HG03097 (cell line): ENCODE measurements around the gene PDK2.

Experiments used
- ATAC-seq: cut with Tn5 transposase; IDR thresholded peaks from one replicate; pipeline ENCODE4 v1.9.1; 2021; ENCODE audit not compliant: unreplicated experiment, low FRiP score

Gene PDK2

DNA sequence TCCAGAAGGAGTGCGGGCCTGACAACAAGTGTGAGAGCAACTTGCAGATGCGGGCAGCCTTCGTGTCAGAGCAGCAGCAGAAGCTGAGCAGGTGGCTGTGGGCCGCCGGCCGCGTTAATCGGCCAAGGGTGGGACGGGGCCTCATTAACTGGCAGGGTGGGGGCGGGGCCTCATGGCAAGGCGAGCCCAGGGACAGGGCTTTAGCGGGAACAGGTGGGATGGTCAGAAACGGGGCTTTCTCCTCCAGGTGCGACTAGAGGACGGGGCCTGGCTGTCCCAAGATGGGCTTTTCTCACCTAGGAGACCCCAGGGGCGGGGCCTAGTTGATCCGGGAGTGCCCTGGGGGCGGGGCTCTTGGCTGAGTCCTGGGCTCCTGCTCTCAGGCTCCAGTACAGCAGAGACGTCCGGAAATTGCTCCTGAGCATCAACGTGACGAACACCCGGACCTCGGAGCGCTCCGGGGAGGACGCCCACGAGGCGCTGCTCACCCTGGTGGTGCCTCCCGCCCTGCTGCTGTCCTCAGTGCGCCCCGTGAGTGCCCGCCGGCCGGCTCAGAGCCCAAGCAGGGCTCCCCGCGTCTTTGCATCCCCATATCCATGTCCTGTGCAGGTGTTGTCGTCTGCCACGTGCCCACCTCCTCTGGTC is 18.4 kb upstream of the PDK2 start:
- no peak for ATAC-seq

DNA sequence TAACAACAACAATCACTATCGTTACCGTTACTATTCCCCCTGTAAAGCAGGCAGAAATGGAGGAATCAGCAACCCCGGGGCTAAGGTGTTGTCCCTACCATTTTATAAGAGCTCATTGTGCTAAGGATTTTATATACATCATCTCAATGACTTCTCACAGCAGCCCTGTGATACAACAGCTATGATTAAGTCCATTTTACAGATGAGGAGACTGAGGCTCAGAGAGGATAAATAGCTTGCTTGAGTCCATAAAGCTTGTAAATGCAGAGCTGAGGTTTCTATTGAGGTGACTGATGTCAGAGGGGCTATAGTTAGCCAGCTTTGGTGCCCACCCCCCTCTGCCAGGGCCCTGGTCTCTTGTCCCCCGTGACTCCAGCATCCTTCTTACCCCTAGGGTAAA is 16.7 kb upstream of the PDK2 start:
- ATAC-seq, result no peak

DNA sequence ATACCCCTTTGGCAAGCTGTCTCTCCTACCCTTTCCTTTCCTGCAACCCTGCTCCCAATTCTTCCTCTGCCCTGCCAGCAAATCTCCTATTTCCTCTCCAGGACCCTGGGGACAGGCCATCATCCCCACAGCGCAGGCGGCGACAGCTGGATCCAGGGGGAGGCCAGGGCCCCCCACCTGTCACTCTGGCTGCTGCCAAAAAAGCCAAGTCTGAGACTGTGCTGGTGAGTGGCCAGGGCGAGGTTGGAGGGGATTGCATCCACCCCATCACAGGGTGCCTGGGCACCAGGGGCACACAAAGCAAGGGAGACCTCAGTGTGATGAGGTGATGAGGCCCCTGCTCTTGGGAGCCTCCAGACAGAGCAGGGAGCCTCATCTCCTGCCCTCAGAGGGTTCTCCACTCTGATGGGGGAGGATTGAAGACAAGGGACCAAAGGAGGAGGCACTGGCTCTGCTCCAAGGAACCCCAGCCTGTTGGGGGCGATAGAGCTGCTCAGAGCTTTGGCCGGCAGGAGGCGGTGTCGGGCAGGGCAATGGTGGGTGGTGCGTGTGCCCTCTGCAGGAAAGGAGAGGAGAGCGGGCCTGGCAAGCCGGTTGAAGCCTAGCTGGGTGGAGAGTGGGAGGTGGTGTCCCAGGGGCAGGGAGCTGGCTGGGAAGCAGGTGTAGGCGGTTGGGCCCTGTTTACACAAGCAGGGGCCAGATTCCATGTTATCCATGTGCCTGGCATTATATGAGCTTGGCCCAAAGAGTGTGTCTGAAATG is 15.6 kb upstream of the PDK2 start:
- no peak for ATAC-seq

DNA sequence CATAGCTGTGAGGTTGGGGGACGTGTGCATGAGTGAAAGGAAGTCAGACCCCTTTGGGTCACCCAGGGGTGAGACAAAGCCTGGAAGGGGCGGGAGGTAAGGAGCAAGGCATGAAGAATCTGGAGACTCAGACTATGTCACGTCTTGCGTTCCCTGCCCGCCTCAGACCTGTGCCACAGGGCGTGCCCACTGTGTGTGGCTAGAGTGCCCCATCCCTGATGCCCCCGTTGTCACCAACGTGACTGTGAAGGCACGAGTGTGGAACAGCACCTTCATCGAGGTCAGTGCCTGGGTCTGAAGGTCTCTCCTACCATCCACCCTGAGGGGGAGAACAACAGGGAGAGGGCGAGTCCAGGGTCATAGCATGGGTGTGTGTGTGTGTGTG is 15.1 kb upstream of the PDK2 start:
- ATAC-seq, result no peak

DNA sequence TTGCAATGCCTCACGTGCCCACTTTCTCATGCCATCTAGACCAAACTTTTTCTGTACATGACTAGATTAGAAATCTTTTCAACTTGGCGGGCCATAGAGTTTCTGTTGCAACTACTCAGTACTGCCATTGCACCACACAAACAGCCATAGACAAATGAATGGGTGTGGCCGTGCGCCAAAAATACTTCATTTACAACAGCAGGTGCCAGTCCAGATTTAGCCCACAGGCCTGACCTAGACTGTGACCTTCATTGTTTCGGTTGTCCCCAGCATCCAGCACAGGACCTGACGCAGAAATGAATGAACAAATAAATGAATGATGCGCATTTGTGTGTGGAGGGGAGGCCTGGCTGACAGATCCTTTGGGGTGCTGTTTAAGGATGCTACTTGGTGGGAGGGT is 14.3 kb upstream of the PDK2 start:
- no peak for ATAC-seq

DNA sequence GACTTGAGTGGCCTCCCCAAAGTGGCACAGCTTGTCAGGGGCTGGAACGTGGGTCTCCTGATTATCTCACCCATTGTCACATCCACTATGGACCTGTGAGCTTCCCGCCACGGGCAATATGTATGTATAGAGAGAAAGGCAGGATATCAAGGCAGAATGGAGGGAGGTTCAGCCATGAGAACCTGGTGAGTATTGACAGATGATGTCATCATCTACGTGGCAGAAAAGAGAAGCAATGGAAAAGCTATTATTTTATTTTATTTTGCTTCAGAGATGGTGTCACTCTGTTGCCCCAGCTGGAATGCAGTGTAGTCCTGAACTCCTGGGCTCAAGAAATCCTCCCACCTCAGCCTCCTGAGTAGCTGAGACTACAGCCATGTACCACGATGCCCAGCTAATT is 13.4 kb upstream of the PDK2 start:
- no peak for ATAC-seq

DNA sequence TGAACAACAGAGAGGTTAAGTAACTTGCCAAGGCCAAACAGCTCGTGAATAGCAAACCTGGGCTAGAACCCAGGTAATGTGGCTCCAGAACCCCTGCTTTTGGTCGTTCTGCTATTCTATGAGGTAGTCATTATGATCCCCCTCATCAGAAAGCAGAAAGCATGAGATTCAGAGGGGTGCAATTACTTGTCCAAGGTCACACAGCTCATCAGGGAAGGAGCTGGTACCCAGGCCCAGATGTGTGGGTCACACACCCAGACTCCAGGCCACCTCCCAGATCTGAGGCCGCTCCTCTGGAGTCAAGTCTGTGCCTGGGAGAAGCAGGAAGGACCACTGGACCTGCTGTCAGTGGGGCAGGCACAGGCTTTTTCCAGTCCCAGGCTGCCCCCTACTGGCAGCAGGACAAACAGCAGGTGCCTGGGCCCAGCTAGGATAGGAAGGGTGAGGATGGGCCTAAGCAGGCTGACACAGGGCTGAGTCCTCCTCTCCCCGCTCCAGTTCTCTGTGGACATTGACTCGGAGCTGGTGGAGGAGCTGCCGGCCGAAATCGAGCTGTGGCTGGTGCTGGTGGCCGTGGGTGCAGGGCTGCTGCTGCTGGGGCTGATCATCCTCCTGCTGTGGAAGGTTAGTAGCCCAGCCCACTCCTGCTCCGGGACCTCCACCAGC is 7.8 kb upstream of the PDK2 start:
- no peak for ATAC-seq

DNA sequence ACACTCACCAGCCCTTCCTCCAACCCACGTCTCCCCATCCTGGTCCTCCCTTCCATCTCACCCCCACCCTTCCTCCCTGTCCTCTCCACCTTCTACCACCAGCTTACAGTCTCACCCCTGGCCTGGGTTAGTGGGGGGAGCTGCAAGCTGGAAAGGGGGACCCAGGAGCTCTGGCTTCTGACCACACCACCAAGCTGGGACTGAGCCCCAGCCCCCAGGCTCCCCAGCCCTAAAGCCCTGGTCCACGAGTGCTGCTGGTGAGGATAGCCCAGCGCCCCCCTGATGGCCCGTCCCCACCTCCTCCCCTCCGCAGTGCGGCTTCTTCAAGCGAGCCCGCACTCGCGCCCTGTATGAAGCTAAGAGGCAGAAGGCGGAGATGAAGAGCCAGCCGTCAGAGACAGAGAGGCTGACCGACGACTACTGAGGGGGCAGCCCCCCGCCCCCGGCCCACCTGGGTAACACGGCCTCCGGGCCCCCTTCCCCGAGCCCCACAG is 7.2 kb upstream of the PDK2 start:
- no peak for ATAC-seq

DNA sequence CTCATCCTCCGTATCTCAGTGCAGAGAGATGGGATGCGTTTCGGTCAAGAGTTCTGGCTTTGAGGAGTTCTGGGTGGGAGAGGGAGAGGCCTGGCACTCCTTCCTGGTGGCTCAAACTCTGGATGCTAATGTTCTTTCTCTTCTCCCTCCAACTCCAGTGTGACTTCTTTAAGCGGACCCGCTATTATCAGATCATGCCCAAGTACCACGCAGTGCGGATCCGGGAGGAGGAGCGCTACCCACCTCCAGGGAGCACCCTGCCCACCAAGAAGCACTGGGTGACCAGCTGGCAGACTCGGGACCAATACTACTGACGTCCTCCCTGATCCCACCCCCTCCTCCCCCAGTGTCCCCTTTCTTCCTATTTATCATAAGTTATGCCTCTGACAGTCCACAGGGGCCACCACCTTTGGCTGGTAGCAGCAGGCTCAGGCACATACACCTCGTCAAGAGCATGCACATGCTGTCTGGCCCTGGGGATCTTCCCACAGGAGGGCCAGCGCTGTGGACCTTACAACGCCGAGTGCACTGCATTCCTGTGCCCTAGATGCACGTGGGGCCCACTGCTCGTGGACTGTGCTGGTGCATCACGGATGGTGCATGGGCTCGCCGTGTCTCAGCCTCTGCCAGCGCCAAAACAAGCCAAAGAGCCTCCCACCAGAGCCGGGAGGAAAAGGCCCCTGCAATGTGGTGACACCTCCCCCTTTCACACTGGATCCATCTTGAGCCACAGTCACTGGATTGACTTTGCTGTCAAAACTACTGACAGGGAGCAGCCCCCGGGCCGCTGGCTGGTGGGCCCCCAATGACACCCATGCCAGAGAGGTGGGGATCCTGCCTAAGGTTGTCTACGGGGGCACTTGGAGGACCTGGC is 6.0 kb upstream of the PDK2 start:
- no peak for ATAC-seq

DNA sequence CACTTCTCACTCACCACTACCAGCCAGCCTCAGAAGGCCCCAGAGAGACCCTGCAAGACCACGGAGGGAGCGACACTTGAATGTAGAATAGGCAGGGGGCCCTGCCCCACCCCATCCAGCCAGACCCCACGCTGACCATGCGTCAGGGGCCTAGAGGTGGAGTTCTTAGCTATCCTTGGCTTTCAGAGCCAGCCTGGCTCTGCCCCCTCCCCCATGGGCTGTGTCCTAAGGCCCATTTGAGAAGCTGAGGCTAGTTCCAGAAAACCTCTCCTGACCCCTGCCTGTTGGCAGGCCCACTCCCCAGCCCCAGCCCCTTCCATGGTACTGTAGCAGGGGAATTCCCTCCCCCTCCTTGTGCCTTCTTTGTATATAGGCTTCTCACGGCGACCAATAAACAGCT is 5.1 kb upstream of the PDK2 start:
- no peak for ATAC-seq

DNA sequence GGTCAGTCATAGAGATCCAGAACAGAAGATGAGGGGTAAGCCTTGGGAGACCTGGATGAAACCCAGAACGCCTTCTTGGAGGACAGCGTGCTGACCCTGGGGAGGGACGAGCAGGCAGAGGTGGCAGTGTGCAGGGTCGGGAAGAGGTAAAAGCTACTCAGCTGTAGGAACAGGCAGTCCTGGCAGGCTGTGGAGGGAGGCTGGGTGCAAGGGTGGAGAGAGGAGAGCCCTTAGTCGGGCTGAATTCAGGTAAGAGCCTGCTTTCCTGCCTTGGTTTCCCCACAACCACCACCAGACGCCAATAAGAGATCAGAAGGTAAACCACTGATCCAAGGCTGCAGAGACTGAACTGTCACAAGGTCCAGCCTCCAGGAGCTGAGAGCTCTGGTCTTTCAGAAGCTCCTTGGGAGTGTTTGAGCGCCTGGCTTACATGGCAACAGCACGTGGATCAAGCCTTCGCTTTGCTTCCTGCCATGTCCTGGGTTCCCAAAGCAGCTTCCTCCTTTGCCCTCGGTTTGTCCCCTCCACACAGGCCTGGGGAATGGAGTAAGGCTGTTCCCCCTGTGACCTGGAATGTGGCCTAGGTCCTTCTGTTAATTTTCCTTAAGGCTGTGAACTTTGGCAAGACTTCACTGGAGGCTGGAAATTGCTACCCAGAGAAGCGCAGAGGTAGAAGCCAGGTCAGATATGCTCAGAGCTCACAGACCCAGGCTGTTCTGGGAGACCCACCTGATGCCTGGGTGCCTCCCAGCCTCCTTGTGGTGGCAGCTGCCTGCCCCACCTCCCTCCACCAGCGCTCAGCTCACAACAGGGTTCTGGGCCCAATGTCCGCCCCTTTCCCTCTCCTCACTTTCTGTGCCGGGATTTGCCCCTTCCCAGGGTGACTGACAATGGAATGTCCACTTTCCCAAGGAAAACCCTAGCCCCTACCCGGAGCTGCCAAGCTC is 3.9 kb upstream of the PDK2 start:
- no peak for ATAC-seq

DNA sequence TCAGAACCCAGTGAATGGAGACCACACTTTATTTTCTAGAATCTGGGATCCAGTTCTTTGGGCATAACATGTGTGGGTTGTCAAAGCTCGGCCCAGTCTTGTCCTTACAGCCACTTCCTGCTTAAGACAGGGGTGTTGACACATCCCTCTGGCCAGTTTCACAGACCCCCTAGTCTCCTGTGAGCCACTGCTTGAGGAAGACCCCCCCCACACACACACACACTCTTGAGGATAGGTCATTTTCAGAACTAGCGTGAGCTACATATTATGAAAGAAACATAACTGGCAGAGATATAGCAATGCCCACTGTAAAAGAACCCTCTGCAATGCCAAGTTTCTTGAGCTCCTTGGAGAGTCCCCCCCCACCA is 3.2 kb upstream of the PDK2 start:
- no peak for ATAC-seq

DNA sequence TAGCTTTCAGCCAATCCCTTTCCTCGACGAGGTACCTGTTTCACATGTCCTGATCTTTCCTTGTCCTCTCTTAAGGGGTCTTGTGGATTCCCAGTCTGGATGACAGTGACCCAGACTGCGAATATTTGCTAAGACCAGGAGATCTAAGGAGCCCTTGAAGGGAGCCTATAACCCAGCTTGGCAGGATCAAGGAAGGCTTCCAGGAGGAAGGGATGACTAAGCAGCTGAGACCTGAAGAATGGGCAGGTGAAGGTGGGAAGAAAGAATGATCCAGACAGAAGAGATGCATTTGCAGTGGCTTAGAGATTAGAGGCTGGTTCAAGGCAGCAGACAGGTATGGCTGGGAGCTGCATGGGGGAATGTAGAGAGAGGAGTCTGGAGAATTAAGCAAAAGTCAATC is 1.9 kb upstream of the PDK2 start:
- no peak for ATAC-seq

DNA sequence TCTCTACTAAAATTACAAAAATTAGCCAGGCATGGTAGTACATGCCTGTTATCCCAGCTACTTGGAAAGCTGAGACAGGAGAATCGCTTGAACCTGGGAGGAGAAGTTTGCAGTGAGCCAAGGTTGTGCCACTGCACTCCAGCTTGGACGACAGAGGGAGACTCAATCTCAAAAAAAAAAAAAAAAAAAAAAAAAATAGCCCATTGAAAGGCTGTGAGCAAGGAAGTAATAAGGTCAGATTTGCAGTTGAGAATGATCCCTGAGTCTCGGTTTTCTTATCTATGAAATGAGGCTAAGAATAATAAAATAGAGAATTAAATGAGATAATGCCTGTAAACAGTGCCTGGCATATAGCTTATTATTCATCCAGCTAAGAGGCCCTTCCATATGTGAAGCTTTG is 1.3 kb upstream of the PDK2 start:
- no peak for ATAC-seq

DNA sequence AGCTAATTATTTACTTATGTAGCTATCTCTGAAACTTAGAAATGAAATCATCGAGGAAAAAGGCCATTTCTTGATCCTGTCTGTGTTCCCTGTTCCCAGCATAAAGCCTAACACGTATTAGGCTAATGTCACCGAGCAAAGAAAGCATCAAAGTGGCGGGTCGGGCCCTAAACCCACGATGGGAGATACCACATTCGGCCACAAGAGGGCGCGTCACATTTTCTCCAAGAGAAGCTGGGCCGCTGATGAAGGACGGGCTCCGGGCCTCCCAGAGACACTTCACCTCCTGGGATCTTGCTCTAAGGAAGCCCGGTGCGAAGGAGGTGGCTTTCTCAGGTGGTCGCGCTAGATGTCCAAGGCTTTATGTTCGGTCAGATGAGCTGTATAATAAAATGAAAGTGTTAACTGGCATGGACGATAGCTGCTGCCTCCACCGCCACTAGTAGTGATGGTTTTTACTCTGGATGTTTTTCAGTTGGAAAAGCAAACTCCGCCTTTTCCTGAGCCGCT is 853 bp upstream of the PDK2 start:
- peak; percentile 38 for ATAC-seq

DNA sequence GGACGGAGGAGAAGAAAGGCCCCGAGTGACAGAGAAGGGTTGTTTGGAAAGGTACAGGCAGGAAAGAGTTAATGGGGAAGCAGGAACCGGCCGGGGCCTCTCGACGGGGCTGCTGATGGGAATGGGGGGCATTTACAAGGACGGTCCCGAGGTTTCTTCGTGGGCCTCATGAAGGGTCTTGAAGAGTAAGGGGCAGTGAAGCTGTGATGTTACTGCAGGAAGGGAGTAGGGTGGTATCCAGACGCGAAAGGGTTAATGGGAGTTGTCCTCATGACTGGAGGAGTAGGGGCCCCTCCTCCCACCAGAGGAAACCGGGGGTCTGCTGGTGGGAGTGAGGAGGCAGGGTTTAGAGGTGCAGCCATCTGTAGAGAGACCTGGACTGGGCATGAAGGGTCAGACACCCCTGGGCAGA is 481 bp downstream of the PDK2 start:
- no peak for ATAC-seq

DNA sequence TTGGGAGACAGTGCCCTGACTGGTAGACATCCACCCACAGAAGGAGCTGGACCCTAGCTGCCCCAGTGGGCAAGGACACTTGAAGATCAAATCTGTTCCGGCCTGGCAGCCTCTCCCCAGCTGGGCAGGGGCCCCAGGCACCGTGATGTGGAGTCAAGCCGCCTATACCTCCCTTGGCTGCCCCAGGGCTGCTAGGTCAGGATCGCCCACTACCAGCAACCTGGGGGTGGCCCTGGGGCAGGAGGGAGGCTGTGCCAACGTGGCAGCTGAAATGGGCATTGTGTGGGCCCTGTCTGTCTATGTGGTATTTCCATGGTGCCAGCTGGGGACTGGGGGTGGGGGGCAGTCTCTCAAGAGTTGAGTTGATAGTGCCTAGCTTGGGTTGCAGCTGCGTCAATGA is 941 bp downstream of the PDK2 start:
- no peak for ATAC-seq

DNA sequence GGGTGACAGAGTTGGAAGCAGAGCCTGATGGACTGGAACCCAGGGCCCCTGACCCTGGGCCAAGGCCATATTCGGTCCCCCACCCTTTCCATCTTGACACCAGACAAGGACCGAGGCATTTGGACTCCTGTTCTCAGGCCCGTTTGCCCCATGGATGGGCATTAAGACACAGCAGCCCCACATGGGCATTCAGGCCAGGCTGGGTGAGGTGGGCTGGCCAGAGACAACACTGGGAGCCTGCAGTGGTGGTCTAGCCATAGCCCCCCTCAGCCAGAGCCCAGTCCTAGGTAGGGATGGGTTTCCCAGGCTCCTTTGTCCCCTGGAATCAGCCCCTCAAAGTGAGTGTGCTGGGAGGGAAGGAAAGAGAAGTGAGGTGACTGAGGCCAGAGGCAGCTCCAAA is 1.6 kb downstream of the PDK2 start:
- no peak for ATAC-seq

DNA sequence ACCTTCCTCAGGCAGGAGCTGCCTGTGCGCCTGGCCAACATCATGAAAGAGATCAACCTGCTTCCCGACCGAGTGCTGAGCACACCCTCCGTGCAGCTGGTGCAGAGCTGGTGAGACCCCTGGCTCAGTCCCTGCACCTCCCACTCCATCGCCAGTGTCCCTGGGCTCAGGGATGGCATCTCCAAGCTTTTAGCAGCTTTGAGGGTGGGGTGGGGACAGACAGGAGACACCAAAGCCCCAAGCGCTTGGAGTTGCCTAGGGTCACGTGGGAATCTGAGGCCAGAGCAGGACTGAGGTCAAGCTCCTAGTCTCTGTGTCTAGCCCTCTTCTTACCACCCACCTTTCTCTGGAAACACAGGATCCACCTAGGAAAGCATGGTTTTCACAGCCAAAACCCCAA is 2.3 kb downstream of the PDK2 start:
- ATAC-seq, result no peak

DNA sequence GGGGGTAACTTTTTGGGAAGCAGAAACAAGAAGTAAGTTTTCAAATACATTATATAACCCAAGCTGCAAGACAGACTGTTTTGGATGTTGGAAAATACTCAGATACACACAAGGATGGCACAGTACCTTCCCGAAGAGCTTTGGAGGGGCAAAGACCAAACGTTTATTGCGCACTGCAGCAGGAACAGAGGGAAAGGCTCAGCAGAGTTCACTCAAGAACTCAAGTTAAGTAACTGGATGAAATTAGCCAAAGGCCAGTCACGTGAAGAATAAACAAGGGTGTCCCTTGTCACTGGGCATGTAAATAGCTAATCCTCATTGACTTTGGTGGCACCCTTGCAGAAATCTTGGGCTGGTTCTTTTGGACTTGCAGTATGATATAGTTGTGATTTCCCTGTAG is 2.8 kb downstream of the PDK2 start:
- no peak for ATAC-seq
